Left forelimb (tissue), 1 donor: Measurements from ENCODE around the gene CD320.
"Not testable (repeated sequence)": the region's sequence is repeated elsewhere in the genome, so short reads cannot be mapped to it uniquely, and the experiment has no call there.

Source experiments
- DNase-seq: peaks from one replicate; pipeline ENCODE4 v3.0.0-alpha.2; 2018; ENCODE audit warnings: low spot score

The CD320 gene

DNA sequence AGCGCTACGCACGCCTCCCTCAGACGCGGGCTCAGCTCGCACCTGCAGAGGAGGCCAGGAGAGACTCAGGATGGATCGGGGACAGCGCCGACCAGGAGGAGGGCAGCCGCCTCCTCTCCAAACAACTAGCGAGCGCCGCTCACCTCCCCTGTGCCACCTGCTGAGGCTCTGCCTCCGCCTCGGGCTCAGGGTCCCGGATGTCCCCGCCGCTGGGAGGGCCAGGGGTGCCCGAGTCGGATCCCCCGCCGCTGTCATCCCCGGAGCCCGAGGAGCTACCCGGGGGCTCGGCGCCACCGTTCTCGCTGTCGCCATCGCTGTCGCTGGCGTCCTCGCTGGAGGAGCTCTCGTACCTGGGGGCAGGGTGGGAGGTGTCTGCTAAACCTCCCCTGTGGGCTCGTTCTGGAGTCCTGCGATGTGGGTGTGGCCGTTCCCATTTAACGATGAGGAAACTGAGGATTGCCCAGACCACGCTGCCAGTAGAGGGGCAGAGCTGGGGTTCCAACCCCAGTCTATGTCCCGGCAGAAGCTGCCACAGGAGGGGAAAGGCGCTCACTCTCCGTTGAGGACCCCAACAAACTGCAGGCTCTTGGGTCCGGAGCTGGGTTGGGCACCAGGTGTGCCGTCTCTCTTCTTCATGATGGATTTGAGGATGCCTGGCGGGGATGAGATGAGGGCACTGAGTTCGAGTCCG, 25.8 kb upstream of the CD320 start:
- no peak for DNase-seq

DNA sequence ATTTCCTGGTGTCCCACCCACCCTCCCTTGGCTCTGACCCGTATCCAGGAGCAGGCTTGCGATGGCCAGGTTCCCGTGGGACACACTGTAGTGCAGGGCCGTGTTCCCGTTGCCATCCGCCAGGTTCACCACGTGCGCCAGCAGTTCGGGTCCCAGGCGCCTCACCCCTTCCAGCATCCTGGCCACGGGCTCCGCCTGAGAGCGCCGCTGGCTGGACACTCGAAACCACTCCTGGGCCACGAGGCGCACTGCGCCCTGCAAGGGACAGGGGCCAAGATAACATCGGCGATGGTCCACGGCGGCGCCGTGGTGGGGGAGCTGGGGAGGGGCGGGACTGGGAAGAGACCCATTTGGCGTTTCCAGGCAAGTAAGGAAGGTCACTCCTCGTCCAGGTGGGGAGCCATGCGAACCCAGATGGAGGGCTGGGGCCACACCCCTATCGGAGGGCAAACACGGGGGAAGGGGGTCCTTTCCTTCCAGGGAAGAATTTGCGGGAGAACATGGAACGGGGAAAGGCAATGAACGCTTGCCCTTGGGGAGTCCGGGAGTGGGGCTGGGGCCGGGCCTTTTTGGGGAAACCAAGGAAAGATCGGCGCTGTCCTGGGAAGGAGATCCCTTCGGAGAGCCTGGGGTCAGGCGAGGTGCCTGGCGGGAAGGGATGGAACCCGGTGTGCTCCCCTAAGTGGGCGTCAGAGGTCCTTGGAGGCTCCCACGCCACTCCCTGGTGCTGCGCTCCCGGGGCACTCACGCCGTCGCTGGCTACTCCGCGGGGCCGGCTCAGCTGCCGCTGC, 25.0 kb upstream of the CD320 start:
- DNase-seq: no peak

DNA sequence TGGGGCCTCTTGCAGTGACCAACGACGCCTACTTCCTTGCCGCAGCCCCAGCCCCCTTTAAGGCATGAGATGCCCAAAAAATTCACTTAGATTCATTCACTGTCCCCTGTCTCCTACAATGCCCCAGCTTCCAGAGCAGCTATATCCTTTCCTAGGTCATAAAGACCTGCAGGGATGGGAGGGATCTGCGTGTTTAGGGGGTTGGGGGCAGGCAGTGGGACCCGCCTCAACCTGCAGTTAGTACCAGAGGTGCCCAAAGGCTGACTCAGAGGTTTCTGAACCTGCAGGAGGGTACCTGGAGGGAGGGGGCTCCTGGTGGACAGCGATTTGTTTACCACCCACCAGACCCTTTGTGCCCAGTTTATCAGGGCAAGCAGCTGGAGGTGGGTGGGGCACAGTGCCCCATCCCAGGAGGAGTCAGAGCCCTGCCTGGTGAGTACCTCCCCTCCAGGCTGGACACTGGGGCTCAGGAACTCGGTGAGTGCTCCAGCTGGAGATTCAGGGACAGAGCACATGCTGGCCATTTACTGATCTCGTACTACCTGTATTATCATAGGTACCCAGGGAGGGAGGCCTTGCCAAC, 23.2 kb upstream of the CD320 start:
- no peak for DNase-seq

DNA sequence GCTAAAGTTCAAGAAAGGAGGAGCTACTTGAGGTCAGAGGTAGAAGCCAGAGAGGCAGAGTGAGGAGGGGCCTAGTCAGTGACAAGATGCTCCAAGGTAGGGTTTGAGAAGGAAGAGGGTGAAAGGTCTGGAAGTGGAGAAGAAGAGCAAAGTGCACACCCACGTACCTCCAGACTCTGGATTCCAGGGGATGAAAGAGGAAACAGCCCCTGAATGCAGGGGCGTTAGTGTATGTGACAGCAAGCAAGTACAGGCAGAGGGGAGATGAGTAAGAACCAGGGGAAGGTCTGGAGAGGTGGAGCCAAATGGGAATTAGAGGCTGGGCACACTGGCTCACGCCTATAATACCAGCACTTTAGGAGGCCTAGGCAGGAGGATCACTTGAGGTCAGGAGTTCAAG, 21.8 kb upstream of the CD320 start:
- DNase-seq: no peak

DNA sequence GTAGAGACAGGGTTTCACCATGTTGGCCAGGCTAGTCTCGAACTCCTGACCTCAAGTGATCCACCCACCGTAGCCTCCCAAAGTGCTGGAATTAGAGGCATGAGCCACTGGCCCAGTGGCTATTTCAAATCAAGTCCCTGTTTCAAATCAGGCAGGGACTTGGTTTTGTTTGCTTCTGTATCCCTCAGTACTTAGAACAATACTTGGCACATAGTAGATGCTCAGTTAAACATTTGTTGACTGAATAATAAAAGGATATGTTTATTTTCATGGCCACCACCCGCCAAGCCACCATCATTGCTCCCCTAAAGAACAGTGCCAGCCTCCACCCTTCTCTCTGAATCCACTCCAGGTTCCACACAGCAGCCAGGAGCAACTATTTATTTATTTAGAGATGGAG, 17.3 kb upstream of the CD320 start:
- no peak for DNase-seq

DNA sequence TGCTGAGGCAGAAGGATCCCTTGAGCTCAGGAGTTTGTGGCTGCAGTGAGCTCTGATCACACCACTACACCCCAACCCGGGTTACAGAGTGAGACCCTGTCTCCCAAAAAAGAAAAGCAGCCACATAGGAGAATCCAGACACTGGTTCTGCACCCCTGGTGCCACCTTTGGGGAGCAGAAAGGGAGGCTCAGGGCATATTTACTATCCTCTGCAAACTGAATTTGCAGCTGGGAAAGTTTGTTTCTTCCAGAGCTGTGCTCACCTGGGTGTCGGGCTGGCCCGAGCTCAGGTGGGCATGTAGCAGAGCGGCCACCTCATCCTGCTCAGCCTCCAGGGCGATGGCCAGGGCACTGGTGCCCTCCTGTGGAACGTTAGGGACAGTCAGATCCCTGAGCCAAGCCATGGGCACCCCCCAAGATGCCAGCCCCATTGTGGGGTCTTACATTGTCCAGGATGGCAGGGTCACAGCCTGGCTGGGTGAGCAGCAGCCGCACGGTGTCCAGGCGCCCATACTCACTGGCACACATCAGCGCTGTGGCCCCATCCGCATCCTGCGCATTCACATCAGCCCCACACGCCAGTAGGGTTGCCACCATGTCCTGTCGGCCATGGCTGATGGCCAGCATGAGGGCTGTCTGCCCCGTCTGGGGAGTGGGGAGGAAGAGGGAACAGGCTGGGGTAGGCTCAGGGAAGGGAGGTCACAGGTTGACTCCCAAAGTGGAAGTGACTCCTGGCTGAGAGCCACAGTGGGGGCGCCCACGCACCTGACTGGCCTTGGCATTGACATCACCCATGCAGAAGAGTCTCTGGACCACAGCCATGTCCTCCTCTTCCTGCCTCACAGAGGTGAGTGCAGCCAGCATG, 16.3 kb upstream of the CD320 start:
- DNase-seq: no peak

DNA sequence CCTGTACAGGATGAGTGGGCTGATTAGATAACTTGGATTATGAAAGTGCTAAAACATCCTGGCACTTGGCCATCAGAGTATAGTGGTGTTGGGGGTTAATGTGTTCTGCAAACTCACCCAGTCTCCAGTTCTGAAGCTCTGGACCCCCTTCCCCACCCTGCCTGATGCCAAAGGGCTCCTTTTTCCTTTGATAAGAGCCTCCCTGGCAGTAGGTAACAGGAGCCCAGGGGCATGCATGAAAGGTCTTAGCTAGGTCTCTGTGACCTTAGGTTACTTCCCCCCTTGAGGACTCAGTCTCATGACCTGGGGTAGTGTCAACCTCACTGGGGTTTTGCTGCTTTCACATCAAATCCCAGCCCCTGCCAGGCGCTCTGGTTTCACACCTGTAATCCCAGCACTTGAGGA, 15.6 kb upstream of the CD320 start:
- DNase-seq: no peak

DNA sequence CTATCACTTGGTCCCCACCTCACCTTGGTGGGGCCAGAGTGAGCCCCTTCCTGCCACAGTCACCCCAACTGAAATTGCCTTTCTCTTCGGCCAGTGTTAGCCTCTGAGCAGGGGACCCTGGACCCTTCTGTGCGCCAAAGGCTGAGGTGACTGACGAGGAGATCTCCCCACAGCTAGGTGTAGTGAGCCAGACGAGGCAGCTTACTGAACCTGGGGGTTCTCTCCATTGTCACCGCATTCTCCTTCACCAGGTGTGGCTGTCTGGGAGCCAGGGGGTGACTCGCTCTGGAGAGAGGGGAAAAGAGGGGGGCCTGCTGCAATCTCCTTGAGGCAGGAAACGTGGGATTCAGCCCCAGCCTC, 14.5 kb upstream of the CD320 start:
- no peak for DNase-seq

DNA sequence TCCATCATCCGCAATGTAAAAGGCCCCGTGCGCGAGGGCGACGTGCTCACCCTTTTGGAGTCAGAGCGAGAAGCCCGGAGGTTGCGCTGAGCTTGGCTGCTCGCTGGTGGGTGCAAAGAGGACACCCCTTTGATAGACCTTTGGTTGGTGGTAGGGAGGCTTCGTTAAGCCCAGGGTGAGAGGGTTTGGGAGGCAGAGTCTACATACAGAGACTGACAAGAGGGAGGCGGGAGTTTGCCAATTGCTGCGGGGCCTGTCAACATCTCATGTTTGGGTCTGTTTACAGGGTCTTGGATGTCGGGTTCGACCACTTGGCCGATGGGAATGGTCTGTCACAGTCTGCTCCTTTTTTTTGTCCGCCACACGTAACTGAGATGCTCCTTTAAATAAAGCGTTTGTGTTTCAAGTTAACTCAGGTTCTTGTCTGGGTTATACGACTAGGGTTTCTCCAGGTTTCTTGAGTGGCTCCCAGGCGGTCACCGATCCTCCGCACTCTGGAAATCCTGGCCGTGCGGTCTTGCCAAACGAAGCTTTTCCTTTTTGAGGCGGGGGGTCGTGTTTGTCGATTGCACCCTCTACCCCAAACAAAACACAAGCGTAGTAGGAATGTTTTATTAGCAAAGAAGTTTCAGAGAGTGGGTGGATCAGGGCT, 14.0 kb upstream of the CD320 start:
- no peak for DNase-seq

DNA sequence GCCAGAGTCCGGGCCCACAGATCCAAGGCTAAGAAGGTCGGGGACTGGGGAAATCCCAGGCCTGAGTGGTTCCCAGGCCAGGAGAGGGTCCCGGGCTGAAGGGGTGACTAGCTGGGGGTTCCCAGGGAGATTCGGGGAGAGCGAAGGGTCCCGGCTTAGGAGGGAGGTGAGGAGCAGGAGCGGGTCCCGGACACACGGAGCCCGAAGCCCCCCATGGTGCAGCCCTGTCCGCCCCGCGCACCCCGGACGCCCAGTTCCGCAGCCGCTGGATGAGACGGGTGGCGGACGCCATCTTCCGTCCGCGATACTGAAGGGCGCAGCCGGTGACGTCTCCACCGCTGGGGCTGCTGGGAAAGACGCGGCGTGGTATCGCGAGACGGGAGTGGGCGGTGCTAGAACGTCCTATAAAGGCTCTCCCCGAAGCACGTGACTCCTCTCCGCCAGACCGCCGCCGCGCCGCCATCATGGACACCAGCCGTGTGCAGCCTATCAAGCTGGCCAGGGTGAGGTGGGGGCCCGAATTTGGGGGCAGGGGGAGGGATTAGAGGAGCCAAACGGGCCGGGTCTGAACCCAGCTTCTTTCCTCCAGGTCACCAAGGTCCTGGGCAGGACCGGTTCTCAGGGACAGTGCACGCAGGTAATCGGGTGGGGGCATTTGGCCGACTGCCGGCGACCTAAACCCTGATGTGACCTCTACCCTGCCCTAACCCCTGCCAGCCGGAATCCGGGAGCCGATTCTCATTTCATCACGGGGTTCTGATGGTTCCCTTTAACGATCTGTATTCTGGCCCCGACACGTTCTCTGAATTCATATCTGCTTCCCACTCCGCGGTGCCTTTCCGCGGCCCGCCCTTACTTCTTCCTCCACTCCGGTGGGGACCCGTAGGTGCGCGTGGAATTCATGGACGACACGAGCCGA, 13.2 kb upstream of the CD320 start, which contains the start of the genes NDUFA7 and RPS28:
TSS of gene NDUFA7 (minus strand) at position 309 of the 919 bp plus-strand sequence. CDS start at position 292, 17 bp downstream.
TSS of gene RPS28 (plus strand) at position 430 of the 919 bp plus-strand sequence. CDS start at position 465, 35 bp downstream.
- peak; percentile 98 for DNase-seq

DNA sequence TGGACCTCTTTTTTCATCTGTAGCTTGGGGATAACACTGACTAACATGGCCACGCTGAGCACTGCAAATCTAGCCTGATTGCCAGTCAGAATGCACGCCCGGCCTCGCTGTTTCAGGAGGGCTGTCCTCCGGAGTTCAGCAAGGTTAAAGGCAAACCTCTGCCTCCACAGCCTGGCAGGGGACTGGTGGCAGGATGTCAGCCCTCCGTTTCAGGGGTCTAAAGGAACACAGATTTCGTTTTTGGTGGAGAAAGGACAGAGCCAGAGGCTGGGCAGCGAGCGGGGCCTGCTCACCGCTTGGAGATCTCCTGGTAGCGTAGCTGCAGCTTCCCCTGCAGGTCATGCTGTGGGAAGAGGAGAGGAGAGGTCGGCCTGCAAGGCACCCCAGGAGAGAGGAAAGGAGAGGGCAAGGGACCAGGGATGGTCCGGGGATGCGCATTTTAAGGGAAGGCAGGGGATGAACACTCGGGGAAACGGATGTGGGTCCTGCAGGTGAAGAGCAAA, 12.5 kb upstream of the CD320 start:
- no peak for DNase-seq

DNA sequence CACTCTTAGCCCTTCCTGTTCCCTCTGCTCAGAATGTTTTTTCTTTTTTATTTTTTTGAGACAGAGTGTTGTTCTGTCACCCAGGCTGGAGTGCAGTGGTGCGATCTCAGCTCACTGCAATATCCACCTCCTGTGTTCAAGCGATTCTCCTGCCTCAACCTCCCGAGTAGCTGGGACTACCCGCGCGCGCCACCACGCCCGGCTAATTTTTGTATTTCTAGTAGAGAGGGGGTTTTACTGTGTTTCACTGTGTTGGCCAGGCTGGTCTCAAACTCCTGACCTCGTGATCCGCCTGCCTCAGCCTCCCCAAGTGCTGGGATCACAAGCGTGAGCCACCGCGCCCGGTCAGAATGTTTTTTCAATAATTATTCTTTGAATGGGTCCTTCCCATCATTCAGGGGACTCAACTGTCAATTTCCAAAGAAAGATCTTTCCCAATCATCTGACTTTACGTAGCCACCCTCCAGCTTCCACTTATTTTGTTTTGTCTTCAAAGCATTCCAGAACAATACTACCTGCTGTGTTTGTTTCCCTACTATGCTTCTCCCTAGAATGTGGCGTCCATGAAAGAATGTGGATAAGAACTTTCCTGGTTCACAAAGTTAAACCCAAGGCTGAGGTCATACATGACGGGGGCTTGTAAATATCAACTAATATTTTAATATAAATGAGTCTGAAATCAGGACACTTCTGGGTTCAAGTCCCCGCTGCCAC, 11.8 kb upstream of the CD320 start:
- DNase-seq: no peak

DNA sequence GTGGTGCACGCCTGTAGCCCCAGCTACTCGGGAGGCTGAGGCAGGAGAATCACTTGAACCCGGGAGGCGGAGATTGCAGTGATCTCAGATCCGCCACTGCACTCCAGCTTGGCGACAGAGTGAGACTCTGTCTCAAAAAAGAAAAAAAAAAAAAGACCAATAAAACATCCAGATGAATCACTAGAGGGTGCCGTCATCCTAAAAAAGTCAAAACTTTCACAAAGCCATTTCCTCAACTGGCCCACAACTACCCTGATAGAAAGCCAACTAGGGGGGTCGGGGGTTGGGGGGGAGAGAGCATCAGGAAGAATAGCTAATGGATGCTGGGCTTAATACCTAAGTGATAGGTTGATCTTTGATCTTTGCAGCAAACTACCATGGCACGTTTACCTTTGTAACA, 10.7 kb upstream of the CD320 start:
- DNase-seq: not testable (repeated sequence)

DNA sequence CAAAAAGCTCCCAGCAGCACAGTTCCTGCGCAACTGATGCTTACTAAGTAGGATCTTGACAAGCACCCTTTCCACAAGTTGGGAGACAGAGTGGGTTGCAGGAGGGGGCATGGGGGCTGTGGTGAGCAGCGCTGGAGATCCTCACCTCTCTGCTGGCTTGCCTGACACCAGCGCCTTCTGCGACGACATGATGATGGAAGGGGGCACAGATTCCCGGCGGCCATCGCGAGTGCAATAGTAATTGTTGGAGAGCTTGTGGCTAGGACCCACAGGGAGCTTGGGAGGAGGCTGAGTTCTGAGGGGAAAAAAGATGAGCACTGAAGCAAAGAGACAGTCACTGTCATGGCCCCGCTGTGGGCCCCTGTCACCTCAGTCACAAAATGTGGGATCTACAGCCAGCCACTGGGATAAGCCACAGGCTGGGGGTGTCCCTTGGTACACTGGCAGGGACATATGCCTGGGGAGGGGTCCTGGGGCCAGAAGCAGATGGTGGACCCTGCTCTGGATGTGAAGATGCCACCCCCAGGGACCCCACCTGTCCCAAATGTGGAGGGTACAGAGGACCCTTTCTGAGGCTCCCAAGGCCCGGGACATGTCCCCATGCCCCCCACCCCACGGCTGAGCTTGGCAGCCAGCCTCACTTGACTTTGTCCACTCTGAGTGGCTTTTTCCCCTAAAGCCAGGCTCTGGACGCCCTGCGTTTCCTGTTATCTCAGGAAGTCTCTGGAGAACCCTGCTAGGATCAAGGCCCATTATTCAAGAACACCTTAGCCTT, 8.4 kb upstream of the CD320 start:
- DNase-seq: no peak

DNA sequence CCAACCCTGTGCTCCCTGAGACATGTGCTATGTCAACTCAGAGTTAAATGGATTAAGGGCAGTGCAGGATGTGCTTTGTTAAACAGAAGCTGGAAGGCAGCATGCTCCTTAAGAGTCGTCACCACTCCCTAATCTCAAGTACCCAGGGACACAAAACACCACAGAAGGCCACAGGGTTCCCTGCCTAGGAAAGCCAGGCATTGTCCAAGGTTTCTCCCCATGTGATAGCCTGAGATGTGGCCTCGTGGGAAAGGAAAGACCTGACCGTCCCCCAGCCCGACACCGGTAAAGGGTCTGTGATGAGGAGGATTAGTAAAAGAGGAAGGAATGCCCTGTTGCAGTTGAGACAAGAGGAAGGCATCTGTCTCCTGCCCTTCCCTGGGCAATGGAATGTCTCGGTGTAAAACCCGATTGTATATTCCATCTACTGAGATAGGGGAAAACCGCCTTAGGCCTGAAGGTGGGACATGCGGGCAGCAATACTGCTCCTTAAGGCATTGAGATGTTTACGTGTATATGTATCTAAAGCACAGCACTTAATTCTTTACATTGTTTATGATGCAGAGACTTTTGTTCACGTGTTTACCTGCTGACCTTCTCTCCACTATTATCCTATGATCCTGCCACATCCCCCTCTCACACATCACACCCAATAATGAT, 7.0 kb upstream of the CD320 start:
- not testable (repeated sequence) for DNase-seq

DNA sequence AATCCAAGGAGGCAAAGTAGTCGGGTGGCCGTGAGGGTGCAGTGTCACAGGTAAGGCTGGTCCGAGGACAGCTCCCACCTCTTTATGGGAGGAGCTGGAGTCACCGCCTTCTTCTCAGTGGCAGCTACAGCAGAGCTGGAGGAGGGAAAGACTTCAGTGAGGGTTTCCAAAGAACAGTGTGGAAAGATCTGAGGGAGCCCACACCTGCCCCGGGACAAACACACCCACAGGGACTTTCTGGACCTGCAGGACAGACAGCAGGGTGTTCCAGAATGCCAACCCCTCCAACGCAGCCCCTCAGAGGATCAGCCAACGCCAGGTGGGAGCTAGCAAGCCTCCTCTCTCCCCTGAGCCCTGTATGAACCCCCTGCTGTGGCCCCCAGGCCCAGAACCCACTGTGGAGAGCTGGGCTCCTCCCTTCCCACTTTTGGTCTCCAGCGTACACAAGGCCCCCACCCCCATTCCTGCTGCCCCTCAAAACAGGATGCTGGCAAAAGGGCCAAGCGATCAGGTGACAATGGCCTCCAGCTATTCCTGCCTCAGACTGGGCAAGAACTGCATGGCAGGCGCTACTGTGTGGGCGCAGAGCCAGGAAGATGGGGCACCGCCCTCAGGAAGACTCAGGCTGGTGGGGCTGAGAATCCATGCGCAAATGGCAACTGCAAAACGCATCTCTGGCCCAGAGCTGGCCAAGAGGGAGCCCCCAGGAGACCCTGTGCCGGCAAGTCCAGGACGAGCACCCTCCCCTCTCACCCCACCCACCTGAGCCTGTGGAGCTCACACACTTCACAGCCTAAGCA, 3.5 kb upstream of the CD320 start:
- DNase-seq: no peak

DNA sequence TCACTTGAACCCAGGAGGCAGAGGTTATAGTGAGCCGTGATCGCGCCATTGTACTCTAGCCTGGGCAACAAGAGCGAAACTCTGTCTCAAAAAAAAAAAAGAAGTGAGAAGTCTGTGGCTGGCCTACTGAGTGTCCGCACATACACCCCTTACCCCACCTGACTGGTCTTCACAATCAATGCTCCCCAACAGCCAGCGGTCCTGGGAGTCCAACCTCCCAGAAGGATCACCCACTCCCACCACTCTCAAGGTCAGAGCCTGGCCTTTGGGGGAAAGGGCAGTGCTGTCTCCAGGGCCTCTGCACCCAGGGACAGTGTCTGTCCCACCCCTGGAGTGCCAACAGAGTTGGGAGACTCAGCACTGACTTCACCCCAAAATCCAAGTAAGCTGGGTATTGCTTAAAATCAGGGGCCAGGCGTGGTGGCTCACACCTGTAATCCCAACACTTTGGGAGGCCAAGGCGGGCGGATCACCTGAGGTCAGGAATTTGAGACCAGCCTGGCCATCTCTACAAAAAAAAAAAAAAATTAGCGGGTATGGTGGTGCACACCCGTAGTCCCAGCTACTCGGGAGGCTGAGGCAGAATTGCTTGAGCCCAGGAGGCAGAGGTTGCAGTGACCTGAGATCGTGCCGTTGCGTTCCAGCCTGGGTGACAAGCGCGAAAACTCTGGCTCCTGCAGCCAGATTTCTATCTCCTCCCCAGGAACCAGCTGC, 2.3 kb upstream of the CD320 start:
- DNase-seq: no peak
